GM12875 (cell line): ENCODE data around the gene HK1.

Experiments used
- H3K4me3 ChIP-seq: one replicate; pipeline ENCODE4 v1.5.1; 2011; ENCODE audit warnings: low read depth, low read length, control low read depth
- TF ChIP-seq, protein P1 (sequence below): IDR thresholded peaks from 2 replicates; pipeline ENCODE4 v1.5.1; 2011; ENCODE audit warnings: low read depth, mild to moderate bottlenecking, control low read depth, inconsistent platforms, low read length, moderate library complexity, borderline replicate concordance; ENCODE audit not compliant: insufficient read depth

The HK1 gene

DNA sequence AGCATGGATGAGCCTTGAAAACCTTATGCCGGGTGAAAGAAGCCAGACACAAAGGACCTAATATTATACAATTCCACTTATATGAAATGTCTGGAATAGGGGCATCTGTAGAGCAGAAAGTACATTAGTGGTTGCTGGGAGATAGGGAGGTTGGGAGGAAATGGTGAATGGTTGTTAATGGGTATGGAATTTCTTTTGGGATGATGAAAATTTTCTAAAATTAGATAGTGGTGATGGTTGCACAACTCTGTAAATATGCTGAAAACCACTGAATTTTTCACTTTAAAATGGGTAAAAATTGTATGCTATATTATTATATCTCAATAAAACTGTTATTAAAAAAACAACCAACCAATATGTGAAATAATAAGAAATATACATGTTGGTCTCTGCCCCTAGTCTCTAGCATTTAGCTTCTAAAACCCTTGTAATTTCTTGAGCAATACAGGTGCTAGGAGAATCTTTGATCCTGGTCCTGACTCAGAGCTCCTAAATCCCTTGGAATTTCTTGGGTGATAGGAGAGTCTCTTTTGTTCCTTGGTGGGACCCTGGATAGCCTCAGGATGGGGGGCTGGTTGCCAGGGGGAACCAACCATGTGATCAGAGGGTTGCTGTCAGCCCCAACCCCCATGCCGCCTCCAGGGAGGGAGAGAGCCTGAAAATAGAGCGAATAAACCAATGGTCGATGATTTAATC lies 74.4 kb downstream of the HK1 start:
- TF ChIP-seq, protein P1, sequence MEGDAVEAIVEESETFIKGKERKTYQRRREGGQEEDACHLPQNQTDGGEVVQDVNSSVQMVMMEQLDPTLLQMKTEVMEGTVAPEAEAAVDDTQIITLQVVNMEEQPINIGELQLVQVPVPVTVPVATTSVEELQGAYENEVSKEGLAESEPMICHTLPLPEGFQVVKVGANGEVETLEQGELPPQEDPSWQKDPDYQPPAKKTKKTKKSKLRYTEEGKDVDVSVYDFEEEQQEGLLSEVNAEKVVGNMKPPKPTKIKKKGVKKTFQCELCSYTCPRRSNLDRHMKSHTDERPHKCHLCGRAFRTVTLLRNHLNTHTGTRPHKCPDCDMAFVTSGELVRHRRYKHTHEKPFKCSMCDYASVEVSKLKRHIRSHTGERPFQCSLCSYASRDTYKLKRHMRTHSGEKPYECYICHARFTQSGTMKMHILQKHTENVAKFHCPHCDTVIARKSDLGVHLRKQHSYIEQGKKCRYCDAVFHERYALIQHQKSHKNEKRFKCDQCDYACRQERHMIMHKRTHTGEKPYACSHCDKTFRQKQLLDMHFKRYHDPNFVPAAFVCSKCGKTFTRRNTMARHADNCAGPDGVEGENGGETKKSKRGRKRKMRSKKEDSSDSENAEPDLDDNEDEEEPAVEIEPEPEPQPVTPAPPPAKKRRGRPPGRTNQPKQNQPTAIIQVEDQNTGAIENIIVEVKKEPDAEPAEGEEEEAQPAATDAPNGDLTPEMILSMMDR = no peak
- no peak overlapping the region for H3K4me3 ChIP-seq

DNA sequence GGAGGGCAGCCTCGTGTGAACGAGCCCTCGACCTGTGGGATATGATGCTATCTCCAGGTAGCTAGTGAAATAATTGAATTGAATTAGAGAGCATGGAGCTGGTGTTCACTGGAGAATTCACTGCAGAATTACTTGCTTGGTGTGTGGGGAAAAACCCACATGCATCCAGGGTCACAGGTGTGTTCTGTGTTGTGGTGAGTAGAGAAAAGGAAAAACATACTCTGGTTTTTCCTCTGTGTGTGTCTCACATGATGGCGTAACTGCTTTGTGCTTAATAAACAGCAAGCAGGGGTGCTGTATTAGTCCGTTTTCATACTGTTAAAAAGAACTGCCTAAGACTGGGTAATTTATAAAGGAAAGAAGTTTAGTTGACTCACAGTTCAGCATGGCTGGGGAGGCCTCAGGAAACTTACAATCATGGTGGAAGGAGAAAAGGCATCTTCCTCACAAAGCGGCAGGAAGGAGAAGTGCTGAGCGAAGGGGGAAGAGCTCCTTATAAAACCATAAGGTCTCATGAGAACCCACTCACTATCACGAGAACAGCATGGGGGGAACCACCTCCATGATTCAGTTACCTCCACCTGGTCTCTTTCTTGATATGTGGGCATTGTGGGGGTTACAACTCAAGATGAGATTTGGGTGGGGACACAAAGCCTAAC lies 75.8 kb downstream of the HK1 start:
- TF ChIP-seq, protein P1 = no peak
- no peak overlapping the region for H3K4me3 ChIP-seq

DNA sequence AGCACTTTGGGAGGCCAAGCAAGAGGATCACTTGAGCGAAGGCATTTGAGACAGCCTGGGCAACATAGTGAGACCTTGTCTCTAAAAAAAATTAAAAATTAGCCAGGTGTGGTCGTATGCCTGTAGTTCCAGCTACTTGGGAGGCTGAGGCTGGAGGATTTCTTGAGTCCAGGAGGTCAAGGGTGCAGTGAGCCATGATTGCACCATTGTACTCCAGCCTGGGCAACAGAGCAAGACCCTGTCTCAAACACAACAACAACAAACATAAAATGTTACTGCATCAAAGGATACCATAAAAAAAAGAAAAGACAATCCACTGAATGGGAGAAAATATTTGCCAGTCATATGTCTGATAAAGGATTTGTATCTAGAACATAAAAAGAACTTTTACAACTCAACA lies 77.9 kb downstream of the HK1 start:
- no peak overlapping the region for H3K4me3 ChIP-seq
- TF ChIP-seq, protein P1 = no peak

DNA sequence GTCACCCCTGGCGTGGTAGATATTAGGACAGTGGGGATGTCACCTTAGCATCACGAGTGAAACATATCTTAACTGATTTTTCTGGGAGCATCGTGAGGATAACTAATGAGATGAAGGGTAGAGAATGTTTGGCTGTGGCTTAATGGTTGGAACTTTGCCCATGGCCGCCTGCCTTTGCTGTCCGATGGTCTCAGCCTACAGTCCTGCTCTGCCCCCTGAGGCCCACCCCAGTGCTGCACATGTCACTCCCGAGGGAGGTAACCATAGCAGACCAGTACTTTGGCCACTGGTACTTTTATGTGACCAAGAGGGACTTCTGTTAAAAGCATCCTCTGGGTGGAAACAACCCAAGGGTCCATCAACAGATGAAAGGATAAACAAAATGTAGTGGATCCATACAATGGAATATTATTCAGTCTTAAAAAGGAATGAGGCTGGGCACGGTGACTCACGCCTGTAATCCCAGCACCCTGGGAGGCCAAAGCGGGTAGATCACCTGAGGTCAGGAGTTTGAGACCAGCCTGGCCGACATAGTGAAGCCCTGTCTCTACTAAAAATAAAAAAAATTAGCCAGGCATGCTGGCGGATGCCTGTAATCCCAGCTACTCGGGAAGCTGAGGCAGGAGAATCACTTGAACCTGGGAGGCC lies 80.0 kb downstream of the HK1 start:
- TF ChIP-seq, protein P1 = no peak
- H3K4me3 ChIP-seq = no peak overlapping the region

- TF ChIP-seq, protein P1 = no peak
- no peak overlapping the region for H3K4me3 ChIP-seq
Measured at GRCh38 chr10:69359148-69359547, 80.9 kb downstream of the HK1 start.

DNA sequence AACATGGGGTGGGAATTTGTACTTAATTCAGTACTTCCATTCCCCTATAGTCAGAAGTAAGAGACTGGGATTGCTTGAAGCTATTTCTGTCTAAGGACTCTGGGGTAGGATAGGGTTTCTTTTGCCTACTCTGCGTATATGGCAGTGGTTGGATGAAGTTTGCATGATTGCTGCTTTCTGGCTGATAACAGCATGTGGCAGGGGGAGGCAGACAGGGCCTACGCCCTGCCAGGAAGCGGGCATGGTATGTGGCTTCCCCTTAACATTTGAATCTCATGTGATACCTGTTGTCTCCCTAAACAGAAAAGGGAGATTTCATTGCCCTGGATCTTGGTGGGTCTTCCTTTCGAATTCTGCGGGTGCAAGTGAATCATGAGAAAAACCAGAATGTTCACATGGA lies 81.3 kb downstream of the HK1 start:
- H3K4me3 ChIP-seq = no peak overlapping the region
- TF ChIP-seq, protein P1 = no peak
